Measurements from ENCODE around the gene C3orf52.

Gene C3orf52

DNA sequence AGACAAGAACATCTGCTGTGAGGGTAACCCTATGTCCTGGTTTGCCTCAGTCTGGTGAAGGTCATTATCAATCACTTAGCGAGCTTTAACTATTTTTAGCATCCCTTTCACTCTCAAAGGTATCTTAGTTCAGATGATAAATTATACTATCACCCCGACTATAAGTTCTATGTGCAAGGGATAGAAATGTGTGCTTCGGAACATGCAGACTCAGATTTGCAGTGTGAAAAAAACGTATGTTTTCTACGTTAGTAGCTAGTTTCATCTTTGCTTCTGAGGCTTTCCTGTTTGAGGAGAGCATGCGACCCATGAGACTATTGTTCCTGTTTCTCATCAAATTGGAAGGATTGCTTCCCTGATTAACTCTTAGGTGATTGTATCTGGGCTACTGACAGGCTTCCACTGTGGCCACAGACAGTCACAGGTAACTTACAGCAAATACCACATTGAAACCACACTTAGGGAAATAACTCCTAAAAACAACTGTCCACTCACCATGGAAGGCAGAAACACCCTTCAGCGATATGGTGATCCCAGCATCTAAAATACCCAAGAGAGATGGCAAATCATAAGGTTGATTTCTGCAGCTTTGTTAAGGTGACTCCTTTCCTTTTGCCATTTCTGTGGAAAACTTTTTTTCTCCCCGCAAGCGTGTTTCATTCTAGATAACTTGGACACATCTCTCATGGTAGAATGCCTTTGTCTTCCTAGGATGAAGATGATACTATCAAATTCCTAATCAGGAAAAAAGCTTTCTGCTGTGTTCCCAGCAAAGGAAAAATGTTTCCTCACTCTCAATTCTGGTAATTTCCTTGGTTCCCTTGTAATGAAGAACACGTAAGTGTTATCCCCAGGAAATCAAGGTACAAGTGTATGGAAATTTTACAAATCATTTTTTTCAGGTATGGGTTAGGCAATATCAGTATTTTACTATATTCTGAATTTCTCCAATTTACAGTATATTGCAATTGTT is 41.6 kb downstream of the C3orf52 start:
- TF ChIP-seq JUND (IDR thresholded peaks at IDR 0.05; ENCODE audit: low read depth), result no peak
- in situ Hi-C loops (cut with HindIII; ENCODE audit: low pct_unique_long_range_greater_than_20kb, low sequenced_read_pairs), result no loop called here
- no peak for DNase-seq (ENCODE audit: low read depth in 1 of 2, low spot score in 1 of 2)

DNA sequence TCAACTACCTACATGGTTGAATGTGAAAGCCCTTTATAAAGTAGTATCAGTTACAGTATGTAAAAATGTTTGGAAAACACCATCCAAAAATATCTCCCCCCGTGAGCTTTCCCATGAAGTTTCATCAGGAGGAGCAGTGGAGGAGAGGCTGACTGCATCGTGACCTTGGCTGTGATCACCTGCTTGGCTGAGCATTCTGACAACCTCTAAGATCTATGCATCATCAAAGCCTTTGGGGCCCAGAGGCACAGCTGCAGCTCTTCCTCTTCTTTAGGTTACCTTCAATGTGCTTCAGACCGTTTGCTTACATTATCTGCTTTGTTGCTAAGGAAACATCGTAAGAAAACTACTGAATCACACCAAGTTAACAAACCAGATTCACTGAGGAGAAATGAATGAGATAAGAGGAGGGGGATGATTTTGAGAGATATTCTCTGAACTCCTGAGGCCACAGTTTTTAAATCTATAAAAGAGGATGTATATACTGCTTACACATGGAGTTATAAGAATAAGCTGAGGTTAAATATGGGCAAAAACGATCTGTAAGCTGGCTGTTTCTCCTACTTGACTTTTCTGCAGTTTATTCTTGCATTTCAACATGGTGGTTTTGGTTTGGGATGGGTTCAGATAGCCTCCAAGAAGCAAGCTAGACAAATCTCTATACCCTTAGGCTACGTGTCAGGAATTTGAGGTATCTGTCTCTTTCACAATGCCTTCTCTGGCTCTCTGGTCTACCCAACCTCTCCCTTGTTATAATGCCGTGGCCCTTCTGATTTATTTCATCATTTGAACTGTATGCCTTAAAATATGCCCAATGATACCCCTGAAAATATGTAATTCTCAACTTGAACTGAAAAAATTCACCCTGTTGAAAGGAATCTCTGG is 42.9 kb downstream of the C3orf52 start:
- no peak for DNase-seq (ENCODE audit: low read depth in 1 of 2, low spot score in 1 of 2)
- in situ Hi-C loops (cut with HindIII; ENCODE audit: low pct_unique_long_range_greater_than_20kb, low sequenced_read_pairs), result no loop called here
- TF ChIP-seq JUND (IDR thresholded peaks at IDR 0.05; ENCODE audit: low read depth), result no peak

DNA sequence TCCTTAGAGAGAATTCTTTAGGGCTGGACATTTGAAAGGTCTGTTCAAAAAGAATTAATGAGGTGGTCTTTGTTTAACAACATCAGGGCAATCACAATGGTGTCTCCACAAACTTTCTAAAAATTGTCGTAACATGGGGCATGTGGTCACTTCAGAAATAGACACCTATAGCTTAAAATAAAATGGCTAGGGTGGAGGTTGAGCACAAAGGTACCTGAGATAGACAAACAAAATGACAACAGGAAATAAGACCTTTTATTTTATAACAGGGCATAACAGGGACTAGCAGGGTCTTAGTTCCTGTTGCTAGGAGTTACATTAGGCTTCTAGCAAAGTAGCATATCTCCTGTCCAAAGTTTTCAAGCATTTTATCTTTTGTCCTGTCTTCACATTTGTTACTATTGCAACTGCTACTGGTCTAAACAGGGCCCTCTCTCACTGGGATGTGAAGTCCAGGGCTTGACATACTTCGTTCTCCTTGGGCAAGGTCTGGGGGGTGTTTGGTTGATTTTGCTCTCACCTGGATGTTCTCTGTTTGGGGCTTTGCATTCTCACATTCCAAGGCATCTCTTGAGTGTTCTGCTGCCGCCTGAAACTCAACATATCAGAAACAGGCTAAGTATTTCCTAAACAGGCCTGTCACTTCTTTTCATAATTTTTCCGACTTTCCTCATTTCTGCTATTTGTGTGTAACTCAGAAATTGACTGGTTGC is 43.9 kb downstream of the C3orf52 start:
- DNase-seq (ENCODE audit: low read depth in 1 of 2, low spot score in 1 of 2), result no peak
- in situ Hi-C loops (cut with HindIII; ENCODE audit: low pct_unique_long_range_greater_than_20kb, low sequenced_read_pairs), result no loop called here

DNA sequence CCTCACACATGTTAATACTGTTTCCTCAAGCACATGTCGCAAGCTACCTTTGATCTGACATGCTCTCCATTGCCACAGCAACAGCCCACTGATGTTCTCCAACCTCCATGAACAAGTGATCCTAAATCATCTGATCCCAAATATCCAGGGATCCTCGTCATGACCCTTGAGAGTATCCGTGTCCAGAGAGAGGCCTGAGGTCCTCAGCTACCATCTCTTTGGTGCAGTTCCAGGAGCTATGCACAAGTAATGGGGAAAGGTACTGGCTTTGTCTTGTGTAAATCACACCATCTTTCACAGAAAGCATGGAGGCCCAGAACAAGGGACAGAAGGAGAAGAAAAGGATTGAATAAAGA is 44.4 kb downstream of the C3orf52 start:
- DNase-seq (ENCODE audit: low read depth in 1 of 2, low spot score in 1 of 2), result no peak
- in situ Hi-C loops (cut with HindIII; ENCODE audit: low pct_unique_long_range_greater_than_20kb, low sequenced_read_pairs), result no loop called here
- no peak for TF ChIP-seq JUND (IDR thresholded peaks at IDR 0.05; ENCODE audit: low read depth)

More for the DNA sequence above, 43.9 kb downstream of the C3orf52 start:
- TF ChIP-seq JUND (IDR thresholded peaks at IDR 0.05; ENCODE audit: low read depth), result no peak

DNA sequence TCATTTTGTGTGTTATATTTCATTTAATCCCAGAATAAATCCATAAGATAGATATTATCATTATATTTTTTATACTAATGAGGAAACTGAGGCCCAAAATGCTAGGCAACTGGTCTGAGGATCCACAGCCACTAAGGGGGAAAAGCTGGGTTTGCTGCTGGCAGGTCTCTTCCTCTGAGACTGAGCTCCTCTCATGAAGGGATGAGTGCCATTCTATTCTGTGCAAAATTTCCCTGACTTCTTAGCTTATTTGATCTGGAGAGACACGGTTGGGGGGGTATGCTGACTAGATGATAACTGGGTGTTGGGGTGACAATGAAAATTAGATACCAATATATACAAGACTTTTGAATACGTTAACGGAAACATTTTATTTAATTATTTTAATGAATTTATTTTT is 44.9 kb downstream of the C3orf52 start:
- in situ Hi-C loops (cut with HindIII; ENCODE audit: low pct_unique_long_range_greater_than_20kb, low sequenced_read_pairs), result no loop called here
- DNase-seq (ENCODE audit: low read depth in 1 of 2, low spot score in 1 of 2), result no peak
- TF ChIP-seq JUND (IDR thresholded peaks at IDR 0.05; ENCODE audit: low read depth), result no peak

DNA sequence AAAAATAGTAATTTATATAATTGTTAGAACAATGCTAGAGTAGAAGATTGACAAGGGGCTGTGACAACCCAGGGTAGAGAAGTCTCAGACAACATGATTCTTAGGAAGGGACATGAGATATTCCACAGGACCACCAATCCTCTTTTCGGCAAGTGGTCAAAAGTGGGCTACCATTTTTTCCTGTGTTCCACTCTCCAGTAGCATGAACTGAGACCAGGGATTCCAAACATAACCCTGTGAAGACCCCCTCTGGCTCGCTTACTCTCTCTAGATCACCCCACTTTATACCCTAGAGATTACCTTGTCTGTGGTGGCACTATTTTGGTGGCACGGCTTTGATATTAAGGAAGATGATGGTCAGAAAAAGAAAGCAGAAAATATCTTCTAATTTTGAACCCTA is 45.9 kb downstream of the C3orf52 start:
- DNase-seq (ENCODE audit: low read depth in 1 of 2, low spot score in 1 of 2), result no peak
- TF ChIP-seq JUND (IDR thresholded peaks at IDR 0.05; ENCODE audit: low read depth), result no peak
- in situ Hi-C loops (cut with HindIII; ENCODE audit: low pct_unique_long_range_greater_than_20kb, low sequenced_read_pairs), result no loop called here

DNA sequence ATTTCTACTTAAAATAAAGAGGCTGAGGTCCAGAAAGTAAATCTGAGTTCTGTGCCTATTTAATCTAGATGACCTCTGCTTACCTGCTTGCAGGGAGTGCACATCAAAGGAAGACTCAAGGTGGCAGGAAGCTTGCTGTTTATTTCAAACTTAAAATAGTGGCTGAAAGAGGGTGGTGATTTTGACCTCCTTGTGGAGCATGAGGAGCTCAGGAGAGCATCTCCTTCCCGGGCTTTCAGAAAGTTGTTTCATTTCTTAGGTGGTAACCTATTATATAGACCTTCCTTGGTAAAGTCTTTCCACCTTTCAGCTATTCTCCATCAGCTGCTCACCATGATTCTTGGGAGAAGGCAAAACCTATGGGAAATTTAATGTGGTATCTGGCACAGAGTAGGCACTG is 46.4 kb downstream of the C3orf52 start:
- in situ Hi-C loops (cut with HindIII; ENCODE audit: low pct_unique_long_range_greater_than_20kb, low sequenced_read_pairs), result no loop called here
- no peak for DNase-seq (ENCODE audit: low read depth in 1 of 2, low spot score in 1 of 2)
- TF ChIP-seq JUND (IDR thresholded peaks at IDR 0.05; ENCODE audit: low read depth), result no peak

DNA sequence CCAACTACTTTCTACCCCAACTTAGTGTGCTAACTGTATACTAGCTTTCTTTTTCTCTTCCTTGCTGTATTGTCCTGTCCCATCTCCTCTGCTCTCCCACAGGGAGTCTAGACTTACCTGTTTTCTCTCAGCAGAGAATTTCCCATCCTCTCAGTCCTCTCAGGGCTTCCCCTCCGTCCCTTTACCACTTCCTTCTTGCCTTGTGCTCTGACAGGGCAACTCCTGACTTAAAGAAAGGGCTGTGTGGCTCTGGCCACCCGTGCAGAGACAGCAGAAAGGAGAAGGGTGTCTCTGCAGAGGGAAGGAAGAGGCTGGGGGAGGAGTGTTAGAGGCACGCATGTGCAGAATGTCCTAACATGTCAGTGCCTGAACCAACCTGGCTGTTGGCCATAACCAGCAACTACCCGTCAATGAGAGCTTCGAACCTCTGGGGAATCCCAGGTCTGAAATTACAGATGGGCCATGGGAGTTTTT is 46.8 kb downstream of the C3orf52 start, which contains the start of gene GCSAM:
GCSAM (minus strand) TSS at position 274 of the 474 bp plus-strand sequence; CDS start at position 146, 128 bp downstream.
- TF ChIP-seq JUND (IDR thresholded peaks at IDR 0.05; ENCODE audit: low read depth), result no peak
- in situ Hi-C loops (cut with HindIII; ENCODE audit: low pct_unique_long_range_greater_than_20kb, low sequenced_read_pairs), result no loop called here
- no peak for DNase-seq (ENCODE audit: low read depth in 1 of 2, low spot score in 1 of 2)

DNA sequence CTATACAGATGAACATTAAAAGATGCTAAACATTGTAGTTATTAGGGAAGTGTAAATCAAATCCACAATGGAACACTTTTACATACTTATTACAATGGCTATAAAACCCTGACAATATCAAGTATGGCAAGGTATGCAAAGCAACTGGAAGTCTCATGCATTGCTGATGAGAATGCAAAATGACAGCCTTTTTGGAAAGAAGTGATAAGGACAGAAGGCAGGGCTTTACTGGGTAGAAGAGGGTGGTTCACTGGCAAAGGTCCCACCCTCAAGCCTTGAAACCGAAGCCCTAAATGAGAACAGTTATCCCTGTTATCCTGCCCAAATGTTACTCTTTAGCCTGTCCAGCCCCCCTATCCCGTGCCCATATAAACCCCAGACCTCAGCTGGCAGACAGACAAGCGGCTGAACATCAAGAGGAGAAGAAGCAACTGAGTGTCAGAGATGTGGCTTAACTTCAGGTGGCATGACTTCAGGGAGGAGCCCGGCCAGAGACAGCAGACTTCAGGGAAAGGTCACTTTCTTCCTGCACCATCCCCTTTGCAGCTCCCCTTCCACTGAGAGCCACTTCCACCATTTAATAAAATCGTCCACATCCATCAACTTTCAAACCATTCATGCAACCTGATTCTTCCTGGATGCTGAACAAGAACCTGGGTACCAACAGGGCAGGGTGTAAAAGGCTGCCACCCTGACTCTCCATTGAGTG is 47.6 kb downstream of the C3orf52 start:
- DNase-seq (ENCODE audit: low read depth in 1 of 2, low spot score in 1 of 2), result no peak
- TF ChIP-seq JUND (IDR thresholded peaks at IDR 0.05; ENCODE audit: low read depth), result no peak
- in situ Hi-C loops (cut with HindIII; ENCODE audit: low pct_unique_long_range_greater_than_20kb, low sequenced_read_pairs), result no loop called here

DNA sequence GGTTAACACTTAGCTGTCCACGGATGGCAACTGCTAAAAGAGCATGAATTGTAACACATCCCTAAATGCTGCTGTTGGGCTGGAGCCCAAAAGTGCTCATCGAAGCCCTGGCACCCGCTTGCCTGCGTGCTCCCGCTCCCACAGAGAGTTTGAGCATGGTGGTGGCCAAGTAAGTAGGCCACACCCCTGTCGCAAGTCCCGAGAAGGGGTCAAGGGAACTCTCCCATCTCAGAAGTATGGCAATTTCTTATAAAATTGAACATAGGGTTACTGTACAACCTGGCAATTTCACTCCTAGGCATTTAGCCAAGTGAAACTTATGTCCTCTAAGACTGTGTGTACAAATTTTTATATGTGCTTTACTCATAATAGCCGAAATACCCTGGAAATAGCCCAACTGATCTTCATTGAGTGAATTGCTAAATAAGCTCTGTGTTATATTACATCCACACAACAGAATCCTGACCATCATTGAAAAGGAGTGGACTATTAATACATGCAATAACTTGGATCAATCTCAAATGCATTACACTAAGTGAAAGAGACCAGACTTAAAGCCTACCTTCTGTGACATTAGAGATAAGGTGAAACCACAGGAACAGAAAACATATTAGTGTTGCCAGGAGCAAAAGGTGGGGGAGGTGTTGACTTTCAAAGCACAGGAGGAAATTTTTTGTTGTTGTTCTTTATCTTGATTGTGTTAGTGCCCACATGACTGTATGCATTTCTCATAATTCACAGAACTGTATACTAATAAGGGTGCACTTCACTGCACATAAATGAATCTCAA is 48.3 kb downstream of the C3orf52 start:
- TF ChIP-seq JUND (IDR thresholded peaks at IDR 0.05; ENCODE audit: low read depth), result no peak
- in situ Hi-C loops (cut with HindIII; ENCODE audit: low pct_unique_long_range_greater_than_20kb, low sequenced_read_pairs), result no loop called here
- no peak for DNase-seq (ENCODE audit: low read depth in 1 of 2, low spot score in 1 of 2)

DNA sequence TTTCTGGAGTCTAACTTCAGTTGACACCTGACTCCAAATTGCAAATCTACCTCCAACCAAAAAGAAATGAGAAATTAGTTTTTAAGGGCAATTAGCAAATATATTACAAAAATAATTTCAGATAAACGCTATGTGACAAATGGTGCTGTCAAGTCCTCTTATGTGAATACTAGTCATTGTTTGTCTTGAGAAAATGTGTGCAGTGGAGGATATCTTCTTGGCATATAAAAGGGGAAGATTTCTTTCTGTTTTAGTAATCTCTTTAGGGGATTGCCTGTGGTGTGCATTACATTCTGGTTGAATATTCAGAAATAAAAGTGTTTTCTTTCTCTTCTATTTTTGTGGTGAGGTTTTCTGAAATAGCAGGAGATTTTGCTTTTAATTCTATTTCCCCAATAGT is 49.9 kb downstream of the C3orf52 start:
- in situ Hi-C loops (cut with HindIII; ENCODE audit: low pct_unique_long_range_greater_than_20kb, low sequenced_read_pairs), result no loop called here
- no peak for TF ChIP-seq JUND (IDR thresholded peaks at IDR 0.05; ENCODE audit: low read depth)
- no peak for DNase-seq (ENCODE audit: low read depth in 1 of 2, low spot score in 1 of 2)
